HG02759 (cell line): ENCODE measurements around the gene SLC15A5.

Experiments used
- ATAC-seq: cut with Tn5 transposase; IDR thresholded peaks from one replicate; pipeline ENCODE4 v1.9.1; 2021; ENCODE audit warnings: mild to moderate bottlenecking, moderate library complexity; ENCODE audit not compliant: unreplicated experiment

Gene SLC15A5

GRCh38 chr12:16277585-16277984 lies at the start of gene SLC15A5:
TSS of gene SLC15A5 (minus strand) at chr12:16277685. CDS start at chr12:16277685, 0 bp downstream.
- no peak for ATAC-seq

GRCh38 chr12:16325426-16325825 lies 47.9 kb upstream of the SLC15A5 start:
- ATAC-seq, result no peak

- ATAC-seq, result no peak
Observed at GRCh38 chr12:16324772-16325171, 47.3 kb upstream of the SLC15A5 start.

- no peak for ATAC-seq
Observed at GRCh38 chr12:16324272-16324671, 46.8 kb upstream of the SLC15A5 start.

GRCh38 chr12:16323638-16324037 lies 46.2 kb upstream of the SLC15A5 start:
- ATAC-seq, result no peak

GRCh38 chr12:16323010-16323409 lies 45.5 kb upstream of the SLC15A5 start:
- ATAC-seq, result no peak

- no peak for ATAC-seq
Observed at GRCh38 chr12:16310934-16311333, 33.4 kb upstream of the SLC15A5 start.

- ATAC-seq, result no peak
Observed at GRCh38 chr12:16307856-16308475, 30.5 kb upstream of the SLC15A5 start.

GRCh38 chr12:16303939-16304338 lies 26.5 kb upstream of the SLC15A5 start:
- no peak for ATAC-seq

- ATAC-seq, result no peak
Observed at GRCh38 chr12:16300736-16301135, 23.3 kb upstream of the SLC15A5 start.

- no peak for ATAC-seq
Observed at GRCh38 chr12:16300122-16300521, 22.6 kb upstream of the SLC15A5 start.

- ATAC-seq, result no peak
Observed at GRCh38 chr12:16299403-16299802, 21.9 kb upstream of the SLC15A5 start.

- ATAC-seq, result no peak
Observed at GRCh38 chr12:16297521-16297920, 20.0 kb upstream of the SLC15A5 start.

- ATAC-seq, result no peak
Observed at GRCh38 chr12:16294376-16294956, 17.0 kb upstream of the SLC15A5 start.

GRCh38 chr12:16291032-16291431 lies 13.5 kb upstream of the SLC15A5 start:
- no peak for ATAC-seq

GRCh38 chr12:16285586-16285985 lies 8.1 kb upstream of the SLC15A5 start:
- ATAC-seq, result no peak

- ATAC-seq, result no peak
Observed at GRCh38 chr12:16282978-16283377, 5.5 kb upstream of the SLC15A5 start.

GRCh38 chr12:16282081-16282480 lies 4.6 kb upstream of the SLC15A5 start:
- no peak for ATAC-seq

- ATAC-seq, result no peak
Observed at GRCh38 chr12:16281157-16281556, 3.7 kb upstream of the SLC15A5 start.

- no peak for ATAC-seq
Observed at GRCh38 chr12:16272222-16272621, 5.3 kb downstream of the SLC15A5 start.

- no peak for ATAC-seq
Observed at GRCh38 chr12:16271062-16271461, 6.4 kb downstream of the SLC15A5 start.

GRCh38 chr12:16269946-16270345 lies 7.5 kb downstream of the SLC15A5 start:
- no peak for ATAC-seq

- no peak for ATAC-seq
Observed at GRCh38 chr12:16266085-16266484, 11.4 kb downstream of the SLC15A5 start.
